SK-N-SH treated with all-trans-retinoic acid at 6 μM for 48 hours (cell line): Measurements from ENCODE around the gene MAP4K4.

Experiments used
- ATAC-seq: fragments of 200-7000 bp; cut with Tn5 transposase; 3 replicates; pipeline ENCODE4 v1.9.1; 2020; ENCODE audit warnings: mild to moderate bottlenecking, moderate library complexity
- ARNTL ChIP-seq: fragments of 450-650 bp; formaldehyde crosslinking; IDR thresholded peaks from 2 replicates; pipeline ENCODE4 v1.5.0; 2020; ENCODE audit warnings: low read depth, mild to moderate bottlenecking, moderate library complexity, borderline replicate concordance
- BACH2 ChIP-seq: fragments of 250-450 bp; sonication (Bioruptor Pico); IDR thresholded peaks from 2 replicates; pipeline ENCODE4 v1.9.0; 2021; ENCODE audit warnings: mild to moderate bottlenecking, borderline replicate concordance
- CSDC2 ChIP-seq: fragments of 250-450 bp; sonication (Bioruptor Pico); IDR thresholded peaks from 2 replicates; pipeline ENCODE4 v1.5.0; 2020; ENCODE audit warnings: mild to moderate bottlenecking, moderate library complexity
- CSRNP3 ChIP-seq: fragments of 250-450 bp; sonication (Bioruptor Pico); IDR thresholded peaks from 2 replicates; pipeline ENCODE4 v1.5.1; 2021; ENCODE audit warnings: mild to moderate bottlenecking, moderate library complexity
- ESRRG ChIP-seq: fragments of 250-450 bp; sonication (Bioruptor Pico); IDR thresholded peaks from 2 replicates; pipeline ENCODE4 v1.6.1; 2021; ENCODE audit warnings: mild to moderate bottlenecking
- GLIS3 ChIP-seq: fragments of 250-450 bp; sonication (Bioruptor Pico); IDR thresholded peaks from 2 replicates; pipeline ENCODE4 v1.5.0; 2020; ENCODE audit warnings: mild to moderate bottlenecking, moderate library complexity
- ISL1 ChIP-seq: fragments of 250-450 bp; sonication (Bioruptor Pico); IDR thresholded peaks from 2 replicates; pipeline ENCODE4 v2.1.2; 2022; ENCODE audit warnings: mild to moderate bottlenecking, moderate library complexity
- OSR1 ChIP-seq: fragments of 250-450 bp; sonication (Bioruptor Pico); IDR thresholded peaks from 2 replicates; pipeline ENCODE4 v1.8.0; 2022; ENCODE audit warnings: moderate library complexity, mild to moderate bottlenecking, inconsistent platforms
- PPARA ChIP-seq: fragments of 250-450 bp; sonication (Bioruptor Pico); IDR thresholded peaks from 2 replicates; pipeline ENCODE4 v1.5.0; 2020; ENCODE audit warnings: mild to moderate bottlenecking, borderline replicate concordance
- RARB ChIP-seq: fragments of 250-450 bp; sonication (Bioruptor Pico); IDR thresholded peaks from 2 replicates; pipeline ENCODE4 v1.8.0; 2021; ENCODE audit warnings: mild to moderate bottlenecking, moderate library complexity
- TCF4 ChIP-seq: fragments of 250-450 bp; sonication (Bioruptor Pico); IDR thresholded peaks from 2 replicates; pipeline ENCODE4 v1.8.0; 2021; ENCODE audit warnings: mild to moderate bottlenecking, moderate library complexity, borderline replicate concordance
- ZC3H10 ChIP-seq: fragments of 250-450 bp; sonication (Bioruptor Pico); IDR thresholded peaks from 2 replicates; pipeline ENCODE4 v1.5.1; 2021; ENCODE audit warnings: mild to moderate bottlenecking, moderate library complexity
- ZFP3 ChIP-seq: fragments of 250-450 bp; sonication (Bioruptor Pico); IDR thresholded peaks from 2 replicates; pipeline ENCODE4 v1.5.0; 2020; ENCODE audit warnings: mild to moderate bottlenecking, moderate library complexity
- ZNF565 ChIP-seq: fragments of 450-650 bp; formaldehyde crosslinking; conservative IDR thresholded peaks from 2 replicates; pipeline ENCODE4 v1.5.0; 2020; ENCODE audit warnings: low read depth, mild to moderate bottlenecking, moderate library complexity
- ZNF8 ChIP-seq: fragments of 450-650 bp; formaldehyde crosslinking; IDR thresholded peaks from 2 replicates; pipeline ENCODE4 v1.5.0; 2020; ENCODE audit warnings: mild to moderate bottlenecking, moderate library complexity
- TF ChIP-seq, protein P1 (sequence below): fragments of 250-450 bp; sonication (Bioruptor Pico); IDR thresholded peaks from 2 replicates; pipeline ENCODE4 v1.5.0; 2020; ENCODE audit warnings: mild to moderate bottlenecking, moderate library complexity
- TF ChIP-seq, protein P2 (sequence below): fragments of 250-450 bp; sonication (Bioruptor Pico); IDR thresholded peaks from 2 replicates; pipeline ENCODE4 v1.8.0; 2020; ENCODE audit warnings: mild to moderate bottlenecking, moderate library complexity, borderline replicate concordance
- TF ChIP-seq, protein P3 (sequence below): fragments of 250-450 bp; sonication (Bioruptor Pico); IDR thresholded peaks from 2 replicates; pipeline ENCODE4 v1.5.1; 2020; ENCODE audit warnings: low read depth, mild to moderate bottlenecking, moderate library complexity
- TF ChIP-seq, protein P4 (sequence below): fragments of 250-450 bp; sonication (Bioruptor Pico); IDR thresholded peaks from 2 replicates; pipeline ENCODE4 v1.8.0; 2021; ENCODE audit warnings: low read depth, mild to moderate bottlenecking, moderate library complexity, borderline replicate concordance

MAP4K4 gene

GRCh38 chr2:101665312-101665711 lies 32.2 kb upstream of the MAP4K4 start:
- TF ChIP-seq ESRRG (CRISPR knock-in tag) (no peak), ISL1 (CRISPR knock-in tag) (no peak), TCF4 (CRISPR knock-in tag) (no peak), BACH2 (CRISPR knock-in tag) (no peak), ZNF8 (CRISPR knock-in tag) (no peak), ZNF565 (no peak), CSRNP3 (CRISPR knock-in tag) (no peak), ZC3H10 (CRISPR knock-in tag) (no peak), ARNTL (CRISPR knock-in tag) (no peak)
- TF ChIP-seq, protein P1, sequence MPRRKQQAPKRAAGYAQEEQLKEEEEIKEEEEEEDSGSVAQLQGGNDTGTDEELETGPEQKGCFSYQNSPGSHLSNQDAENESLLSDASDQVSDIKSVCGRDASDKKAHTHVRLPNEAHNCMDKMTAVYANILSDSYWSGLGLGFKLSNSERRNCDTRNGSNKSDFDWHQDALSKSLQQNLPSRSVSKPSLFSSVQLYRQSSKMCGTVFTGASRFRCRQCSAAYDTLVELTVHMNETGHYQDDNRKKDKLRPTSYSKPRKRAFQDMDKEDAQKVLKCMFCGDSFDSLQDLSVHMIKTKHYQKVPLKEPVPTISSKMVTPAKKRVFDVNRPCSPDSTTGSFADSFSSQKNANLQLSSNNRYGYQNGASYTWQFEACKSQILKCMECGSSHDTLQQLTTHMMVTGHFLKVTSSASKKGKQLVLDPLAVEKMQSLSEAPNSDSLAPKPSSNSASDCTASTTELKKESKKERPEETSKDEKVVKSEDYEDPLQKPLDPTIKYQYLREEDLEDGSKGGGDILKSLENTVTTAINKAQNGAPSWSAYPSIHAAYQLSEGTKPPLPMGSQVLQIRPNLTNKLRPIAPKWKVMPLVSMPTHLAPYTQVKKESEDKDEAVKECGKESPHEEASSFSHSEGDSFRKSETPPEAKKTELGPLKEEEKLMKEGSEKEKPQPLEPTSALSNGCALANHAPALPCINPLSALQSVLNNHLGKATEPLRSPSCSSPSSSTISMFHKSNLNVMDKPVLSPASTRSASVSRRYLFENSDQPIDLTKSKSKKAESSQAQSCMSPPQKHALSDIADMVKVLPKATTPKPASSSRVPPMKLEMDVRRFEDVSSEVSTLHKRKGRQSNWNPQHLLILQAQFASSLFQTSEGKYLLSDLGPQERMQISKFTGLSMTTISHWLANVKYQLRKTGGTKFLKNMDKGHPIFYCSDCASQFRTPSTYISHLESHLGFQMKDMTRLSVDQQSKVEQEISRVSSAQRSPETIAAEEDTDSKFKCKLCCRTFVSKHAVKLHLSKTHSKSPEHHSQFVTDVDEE: no peak
- TF ChIP-seq, protein P2, sequence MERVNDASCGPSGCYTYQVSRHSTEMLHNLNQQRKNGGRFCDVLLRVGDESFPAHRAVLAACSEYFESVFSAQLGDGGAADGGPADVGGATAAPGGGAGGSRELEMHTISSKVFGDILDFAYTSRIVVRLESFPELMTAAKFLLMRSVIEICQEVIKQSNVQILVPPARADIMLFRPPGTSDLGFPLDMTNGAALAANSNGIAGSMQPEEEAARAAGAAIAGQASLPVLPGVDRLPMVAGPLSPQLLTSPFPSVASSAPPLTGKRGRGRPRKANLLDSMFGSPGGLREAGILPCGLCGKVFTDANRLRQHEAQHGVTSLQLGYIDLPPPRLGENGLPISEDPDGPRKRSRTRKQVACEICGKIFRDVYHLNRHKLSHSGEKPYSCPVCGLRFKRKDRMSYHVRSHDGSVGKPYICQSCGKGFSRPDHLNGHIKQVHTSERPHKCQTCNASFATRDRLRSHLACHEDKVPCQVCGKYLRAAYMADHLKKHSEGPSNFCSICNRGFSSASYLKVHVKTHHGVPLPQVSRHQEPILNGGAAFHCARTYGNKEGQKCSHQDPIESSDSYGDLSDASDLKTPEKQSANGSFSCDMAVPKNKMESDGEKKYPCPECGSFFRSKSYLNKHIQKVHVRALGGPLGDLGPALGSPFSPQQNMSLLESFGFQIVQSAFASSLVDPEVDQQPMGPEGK: no peak
- ATAC-seq: no peak

DNA sequence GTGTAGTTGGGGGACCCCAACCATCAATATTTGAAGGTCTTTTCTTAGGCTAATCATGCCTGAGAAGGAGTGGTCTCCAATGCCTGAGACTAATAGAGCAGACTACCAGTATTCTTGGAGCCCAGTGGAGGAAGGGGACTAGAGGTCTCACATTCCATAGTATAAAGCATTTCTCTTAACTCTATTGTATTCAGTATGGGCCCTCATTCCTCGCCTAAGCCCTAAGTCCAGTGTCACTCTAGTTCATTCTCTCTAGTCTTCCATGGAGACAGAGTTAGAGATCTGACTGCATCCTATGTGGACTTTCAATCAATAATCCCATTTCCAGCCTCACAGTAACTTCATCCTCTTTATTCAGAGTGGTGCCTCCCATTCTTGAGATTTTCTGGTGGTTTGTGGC lies 29.7 kb upstream of the MAP4K4 start:
- TF ChIP-seq, protein P3, sequence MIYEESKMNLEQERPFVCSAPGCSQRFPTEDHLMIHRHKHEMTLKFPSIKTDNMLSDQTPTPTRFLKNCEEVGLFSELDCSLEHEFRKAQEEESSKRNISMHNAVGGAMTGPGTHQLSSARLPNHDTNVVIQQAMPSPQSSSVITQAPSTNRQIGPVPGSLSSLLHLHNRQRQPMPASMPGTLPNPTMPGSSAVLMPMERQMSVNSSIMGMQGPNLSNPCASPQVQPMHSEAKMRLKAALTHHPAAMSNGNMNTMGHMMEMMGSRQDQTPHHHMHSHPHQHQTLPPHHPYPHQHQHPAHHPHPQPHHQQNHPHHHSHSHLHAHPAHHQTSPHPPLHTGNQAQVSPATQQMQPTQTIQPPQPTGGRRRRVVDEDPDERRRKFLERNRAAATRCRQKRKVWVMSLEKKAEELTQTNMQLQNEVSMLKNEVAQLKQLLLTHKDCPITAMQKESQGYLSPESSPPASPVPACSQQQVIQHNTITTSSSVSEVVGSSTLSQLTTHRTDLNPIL (CRISPR knock-in tag): no peak
- no peak for TF ChIP-seq BACH2 (CRISPR knock-in tag)
- no peak for TF ChIP-seq ZNF8 (CRISPR knock-in tag)
- no peak for TF ChIP-seq ZNF565
- TF ChIP-seq, protein P4, sequence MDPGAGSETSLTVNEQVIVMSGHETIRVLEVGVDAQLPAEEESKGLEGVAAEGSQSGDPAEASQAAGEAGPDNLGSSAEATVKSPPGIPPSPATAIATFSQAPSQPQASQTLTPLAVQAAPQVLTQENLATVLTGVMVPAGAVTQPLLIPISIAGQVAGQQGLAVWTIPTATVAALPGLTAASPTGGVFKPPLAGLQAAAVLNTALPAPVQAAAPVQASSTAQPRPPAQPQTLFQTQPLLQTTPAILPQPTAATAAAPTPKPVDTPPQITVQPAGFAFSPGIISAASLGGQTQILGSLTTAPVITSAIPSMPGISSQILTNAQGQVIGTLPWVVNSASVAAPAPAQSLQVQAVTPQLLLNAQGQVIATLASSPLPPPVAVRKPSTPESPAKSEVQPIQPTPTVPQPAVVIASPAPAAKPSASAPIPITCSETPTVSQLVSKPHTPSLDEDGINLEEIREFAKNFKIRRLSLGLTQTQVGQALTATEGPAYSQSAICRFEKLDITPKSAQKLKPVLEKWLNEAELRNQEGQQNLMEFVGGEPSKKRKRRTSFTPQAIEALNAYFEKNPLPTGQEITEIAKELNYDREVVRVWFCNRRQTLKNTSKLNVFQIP (CRISPR knock-in tag): no peak
- no peak for TF ChIP-seq TCF4 (CRISPR knock-in tag)
- ATAC-seq: no peak

GRCh38 chr2:101672047-101672446 lies 25.5 kb upstream of the MAP4K4 start:
- ATAC-seq: no peak
- TF ChIP-seq CSRNP3 (CRISPR knock-in tag): no peak
- no peak for TF ChIP-seq CSDC2 (CRISPR knock-in tag)
- no peak for TF ChIP-seq ZNF8 (CRISPR knock-in tag)
- TF ChIP-seq TCF4 (CRISPR knock-in tag): no peak
- TF ChIP-seq OSR1 (CRISPR knock-in tag): no peak
- TF ChIP-seq, protein P3 (CRISPR knock-in tag): no peak
- no peak for TF ChIP-seq GLIS3 (CRISPR knock-in tag)
- TF ChIP-seq PPARA (CRISPR knock-in tag): no peak
- no peak for TF ChIP-seq RARB (CRISPR knock-in tag)
- TF ChIP-seq, protein P2: no peak
- TF ChIP-seq ZFP3: no peak
- TF ChIP-seq, protein P1: no peak
- no peak for TF ChIP-seq ZNF565
- TF ChIP-seq ZC3H10 (CRISPR knock-in tag): no peak
